ENCODE results near the gene ZCCHC4. TPM values are rescaled to one million over a fixed set of nuclear protein-coding genes. Genes with fewer than 3 reads are reported as not detected.

ZCCHC4 gene
- total RNA-seq, 1 donor = 12.4 TPM

Other genes with a start within 250 kb of the ZCCHC4 start
- 22.2 TPM for gene SEPSECS, start 152.3 kb upstream of the ZCCHC4 start, total RNA-seq
- gene PI4K2B, start 78.7 kb upstream of the ZCCHC4 start, total RNA-seq = 14.7 TPM
- 15.1 TPM for gene ANAPC4, start 64.5 kb downstream of the ZCCHC4 start, total RNA-seq